Nephron progenitor cell (in vitro differentiated cells): ENCODE measurements around the gene ASMTL.
A peak's percentile ranks its signal among the peaks of the same experiment; 100 is the strongest.

ENCODE experiments used
- DNase-seq: peaks from one replicate; pipeline ENCODE4 v3.0.0; 2021
- H3K27ac Mint-ChIP-seq: 2 replicates; pipeline ENCODE4 v1.8.0; 2021; ENCODE audit warnings: mild to moderate bottlenecking, moderate library complexity, mixed read lengths
- H3K27me3 Mint-ChIP-seq: 2 replicates; pipeline ENCODE4 v1.8.0; 2021; ENCODE audit warnings: mild to moderate bottlenecking, low read depth, mixed read lengths; ENCODE audit not compliant: poor library complexity
- H3K36me3 Mint-ChIP-seq: 2 replicates; pipeline ENCODE4 v1.8.0; 2021; ENCODE audit warnings: low read depth, mixed read lengths
- H3K4me1 Mint-ChIP-seq: 2 replicates; pipeline ENCODE4 v1.8.0; 2021; ENCODE audit warnings: mixed read lengths
- H3K4me3 Mint-ChIP-seq: 2 replicates; pipeline ENCODE4 v1.8.0; 2021; ENCODE audit warnings: mild to moderate bottlenecking, moderate library complexity, mixed read lengths
- H3K9me3 Mint-ChIP-seq: 2 replicates; pipeline ENCODE4 v1.8.0; 2021; ENCODE audit warnings: mild to moderate bottlenecking, moderate library complexity, mixed read lengths
- CTCF ChIP-seq: fragments of 200-600 bp; sonication (generic); IDR thresholded peaks from 2 replicates; pipeline ENCODE4 v1.5.0; 2021; ENCODE audit warnings: antibody characterized with exemption

Gene ASMTL

GRCh38 chrX:1387141-1387776, 65.5 kb downstream of the ASMTL start:
- DNase-seq = no peak
- peaks cover 67% of the 10 kb centered on the region for H3K36me3 Mint-ChIP-seq
- H3K4me1 Mint-ChIP-seq = peaks cover 24% of the 10 kb centered on the region
- H3K4me3 Mint-ChIP-seq = no peak overlapping the region
- peak overlapping the region; percentile 25 for H3K27ac Mint-ChIP-seq
- no peak for TF ChIP-seq CTCF
- H3K9me3 Mint-ChIP-seq = no peaks in the 10 kb centered on the region
- peaks cover 8% of the 10 kb centered on the region for H3K27me3 Mint-ChIP-seq

- Mint-ChIP-seq H3K36me3 (peaks cover 69% of the 10 kb centered on the region), H3K4me3 (no peak overlapping the region), H3K4me1 (peaks cover 24% of the 10 kb centered on the region), H3K27ac (no peak overlapping the region), H3K27me3 (peaks cover 8% of the 10 kb centered on the region), H3K9me3 (no peaks in the 10 kb centered on the region)
- DNase-seq = no peak
- TF ChIP-seq CTCF = no peak
These were observed 66.2 kb downstream of the ASMTL start for GRCh38 chrX:1386338-1387127.

GRCh38 chrX:1385253-1386223, 67.2 kb downstream of the ASMTL start:
- Mint-ChIP-seq H3K9me3 (no peaks in the 10 kb centered on the region), H3K27me3 (peaks cover 2% of the 10 kb centered on the region), H3K4me3 (no peak overlapping the region), H3K36me3 (peaks cover 62% of the 10 kb centered on the region), H3K27ac (peak overlapping the region; percentile 25), H3K4me1 (peaks cover 15% of the 10 kb centered on the region)
- DNase-seq = no peak
- no peak for TF ChIP-seq CTCF

- H3K4me1 Mint-ChIP-seq = peaks cover 15% of the 10 kb centered on the region
- H3K9me3 Mint-ChIP-seq = no peaks in the 10 kb centered on the region
- no peak for DNase-seq
- no peak for TF ChIP-seq CTCF
- peaks cover 61% of the 10 kb centered on the region for H3K36me3 Mint-ChIP-seq
- peaks cover 2% of the 10 kb centered on the region for H3K27me3 Mint-ChIP-seq
- H3K27ac Mint-ChIP-seq = peak overlapping the region; percentile 48
- no peak overlapping the region for H3K4me3 Mint-ChIP-seq
These were observed 68.0 kb downstream of the ASMTL start for GRCh38 chrX:1384658-1385252.

GRCh38 chrX:1380672-1381233, 72.0 kb downstream of the ASMTL start:
- H3K9me3 Mint-ChIP-seq = no peaks in the 10 kb centered on the region
- H3K27me3 Mint-ChIP-seq = peaks cover 6% of the 10 kb centered on the region
- no peak overlapping the region for H3K4me3 Mint-ChIP-seq
- no peak overlapping the region for H3K27ac Mint-ChIP-seq
- no peak for DNase-seq
- no peak for TF ChIP-seq CTCF
- H3K4me1 Mint-ChIP-seq = no peaks in the 10 kb centered on the region
- H3K36me3 Mint-ChIP-seq = peaks cover 29% of the 10 kb centered on the region
